IMR-90 (cell line): ENCODE data around the gene GTF2A1L. TPM values are rescaled to one million over a fixed set of nuclear protein-coding genes. Genes with fewer than 3 reads are reported as not detected.

Experiments used
- ATAC-seq: fragments of 200-7000 bp; cut with Tn5 transposase; 2 replicates; pipeline ENCODE4 v1.9.1; 2020; ENCODE audit warnings: low read depth, mild to moderate bottlenecking, moderate library complexity
- BruUV-seq: library from RNA; stranded (reverse); fragments of 400-500 nt; replicated peaks from 2 replicates; lab custom pipeline; 2021; lab: Mats Ljungman, UMichigan
- CTCF ChIA-PET: fragments of 300-600 bp; formaldehyde crosslinking; extraction: SDS; loops from one replicate; lab custom pipeline; 2021; ENCODE audit warnings: antibody characterized with exemption; lab: Yijun Ruan, JAX
- POLR2A ChIA-PET: fragments of 300-600 bp; sonication (Branson Sonifier 250); formaldehyde crosslinking; loops from one replicate; lab custom pipeline; 2022; ENCODE audit warnings: antibody characterized with exemption; ENCODE audit not compliant: unreplicated experiment; lab: Charles Lee
- DNase-seq: peaks from one replicate; pipeline ENCODE4 v3.0.0; 2013
- H2AFZ ChIP-seq: replicated peaks from 2 replicates; pipeline ENCODE3; 2013; ENCODE audit warnings: low read length, mild to moderate bottlenecking; ENCODE audit not compliant: poor library complexity
- H2AK5ac ChIP-seq: 2 replicates; pipeline ENCODE4 v1.6.1; 2013; ENCODE audit warnings: low read depth, low read length, inconsistent platforms
- H2AK9ac ChIP-seq: replicated peaks from 2 replicates; pipeline ENCODE3; 2013; ENCODE audit warnings: mild to moderate bottlenecking, low read depth, low read length, moderate library complexity; ENCODE audit not compliant: poor library complexity
- H2BK120ac ChIP-seq: 2 replicates; pipeline ENCODE4 v1.6.1; 2013; ENCODE audit warnings: low read depth, low read length, inconsistent platforms
- H2BK15ac ChIP-seq: 3 replicates; pipeline ENCODE4 v1.6.1; 2013; ENCODE audit warnings: low read depth, low read length, inconsistent platforms
- H2BK20ac ChIP-seq: 2 replicates; pipeline ENCODE4 v1.6.1; 2013; ENCODE audit warnings: low read depth, mild to moderate bottlenecking, inconsistent platforms, low read length, moderate library complexity
- H2BK5ac ChIP-seq: 2 replicates; pipeline ENCODE4 v1.6.1; 2013; ENCODE audit warnings: mild to moderate bottlenecking, low read depth, low read length, inconsistent platforms; ENCODE audit not compliant: poor library complexity, severe bottlenecking
- H3K14ac ChIP-seq: replicated peaks from 2 replicates; pipeline ENCODE4 v1.6.1; 2013; ENCODE audit warnings: low read depth, low read length, inconsistent platforms
- H3K18ac ChIP-seq: 2 replicates; pipeline ENCODE4 v1.6.1; 2013; ENCODE audit warnings: low read depth, low read length, control low read depth
- H3K23ac ChIP-seq: 2 replicates; pipeline ENCODE4 v1.6.1; 2013; ENCODE audit warnings: low read depth, low read length, inconsistent platforms
- H3K27ac ChIP-seq: 2 replicates; pipeline ENCODE4 v1.5.1; 2013; ENCODE audit warnings: mild to moderate bottlenecking, control low read depth, low read length; ENCODE audit not compliant: insufficient read depth
- H3K27me3 ChIP-seq: 2 replicates; pipeline ENCODE4 v1.6.1; 2013; ENCODE audit warnings: low read length; ENCODE audit not compliant: control insufficient read depth, insufficient read depth
- H3K36me3 ChIP-seq: 2 replicates; pipeline ENCODE4 v1.6.1; 2013; ENCODE audit warnings: low read length, mixed read lengths; ENCODE audit not compliant: control insufficient read depth, insufficient read depth
- H3K4ac ChIP-seq: 2 replicates; pipeline ENCODE4 v1.6.1; 2013; ENCODE audit warnings: low read depth, low read length, inconsistent platforms
- H3K4me1 ChIP-seq: 2 replicates; pipeline ENCODE4 v1.6.1; 2013; ENCODE audit warnings: low read length, mixed read lengths; ENCODE audit not compliant: control insufficient read depth, insufficient read depth
- H3K4me2 ChIP-seq: 2 replicates; pipeline ENCODE4 v1.6.1; 2013; ENCODE audit warnings: low read depth, mild to moderate bottlenecking, control low read depth, low read length, moderate library complexity
- H3K4me3 ChIP-seq: 2 replicates; pipeline ENCODE4 v1.5.1; 2013; ENCODE audit warnings: low read depth, mild to moderate bottlenecking, control low read depth, low read length, moderate library complexity; ENCODE audit not compliant: insufficient read depth
- H3K56ac ChIP-seq: 2 replicates; pipeline ENCODE4 v1.6.1; 2013; ENCODE audit warnings: low read length, inconsistent platforms; ENCODE audit not compliant: insufficient read depth; ENCODE audit errors: extremely low read depth
- H3K79me1 ChIP-seq, 2 experiments: 2 replicates each; pipeline ENCODE4 v1.6.1; 2013; ENCODE audit warnings: low read length in 2 of 2, inconsistent platforms in 1 of 2, low read depth in 1 of 2
- H3K9ac ChIP-seq: 2 replicates; pipeline ENCODE4 v1.6.1; 2013; ENCODE audit warnings: low read depth, low read length, control low read depth
- H3K9me1 ChIP-seq: 2 replicates; pipeline ENCODE4 v1.6.1; 2013; ENCODE audit warnings: low read length, inconsistent platforms; ENCODE audit not compliant: insufficient read depth
- H3K9me3 ChIP-seq: 2 replicates; pipeline ENCODE4 v1.6.1; 2013; ENCODE audit warnings: low read length; ENCODE audit not compliant: control insufficient read depth, insufficient read depth
- H4K20me1 ChIP-seq: 2 replicates; pipeline ENCODE4 v1.6.1; 2013; ENCODE audit warnings: low read length, inconsistent platforms; ENCODE audit not compliant: insufficient read depth
- H4K5ac ChIP-seq: 2 replicates; pipeline ENCODE4 v1.6.1; 2013; ENCODE audit warnings: mild to moderate bottlenecking, low read depth, low read length, control low read depth
- H4K8ac ChIP-seq, 2 experiments: 2 replicates each; pipeline ENCODE4 v1.6.1; 2013; ENCODE audit warnings: low read depth in 2 of 2, low read length in 2 of 2, control low read depth in 1 of 2, inconsistent platforms in 1 of 2
- H4K91ac ChIP-seq: 2 replicates; pipeline ENCODE4 v1.6.1; 2013; ENCODE audit warnings: low read depth, low read length, inconsistent platforms; ENCODE audit not compliant: insufficient read depth
- BHLHE40 ChIP-seq: fragments of 150-350 bp; IDR thresholded peaks from 2 replicates; pipeline ENCODE4 v1.6.1; 2016; ENCODE audit warnings: mild to moderate bottlenecking, low read depth, low read length
- CEBPB ChIP-seq: IDR thresholded peaks from 2 replicates; pipeline ENCODE4 v1.6.1; 2012; ENCODE audit warnings: low read depth, low read length, improper control_type of control experiment
- CHD1 ChIP-seq: IDR thresholded peaks from 2 replicates; pipeline ENCODE4 v1.6.1; 2012; ENCODE audit warnings: low read depth, low read length, improper control_type of control experiment
- CTCF ChIP-seq: conservative IDR thresholded peaks from 2 replicates; pipeline ENCODE4 v1.5.1; 2012; ENCODE audit warnings: mild to moderate bottlenecking, low read depth, low read length, improper control_type of control experiment
- ELK1 ChIP-seq: fragments of 150-350 bp; IDR thresholded peaks from 2 replicates; pipeline ENCODE4 v1.6.1; 2016; ENCODE audit warnings: low read depth, mild to moderate bottlenecking, low read length, moderate library complexity, borderline replicate concordance
- FOS ChIP-seq: fragments of 150-350 bp; IDR thresholded peaks from 2 replicates; pipeline ENCODE4 v1.6.1; 2016; ENCODE audit warnings: low read depth, low read length
- MAFK ChIP-seq: IDR thresholded peaks from 2 replicates; pipeline ENCODE4 v1.6.1; 2012; ENCODE audit warnings: low read depth, low read length, improper control_type of control experiment
- MAZ ChIP-seq: IDR thresholded peaks from 2 replicates; pipeline ENCODE4 v1.6.1; 2012; ENCODE audit warnings: low read depth, mild to moderate bottlenecking, low read length, improper control_type of control experiment, moderate library complexity, borderline replicate concordance
- MXI1 ChIP-seq: IDR thresholded peaks from 2 replicates; pipeline ENCODE4 v1.6.1; 2012; ENCODE audit warnings: low read depth, mild to moderate bottlenecking, low read length, moderate library complexity, borderline replicate concordance
- NFE2L2 ChIP-seq: fragments of 150-350 bp; IDR thresholded peaks from 2 replicates; pipeline ENCODE4 v1.6.1; 2016; ENCODE audit warnings: low read depth, mild to moderate bottlenecking, low read length
- POLR2A ChIP-seq: IDR thresholded peaks from 2 replicates; pipeline ENCODE4 v1.6.1; 2012; ENCODE audit warnings: mild to moderate bottlenecking, low read depth, low read length
- RAD21 ChIP-seq: IDR thresholded peaks from 2 replicates; pipeline ENCODE4 v1.6.1; 2012; ENCODE audit warnings: low read length, improper control_type of control experiment
- RCOR1 ChIP-seq: IDR thresholded peaks from 2 replicates; pipeline ENCODE4 v1.6.1; 2012; ENCODE audit warnings: mild to moderate bottlenecking, low read length, improper control_type of control experiment; ENCODE audit not compliant: insufficient replicate concordance
- RFX5 ChIP-seq: IDR thresholded peaks from 2 replicates; pipeline ENCODE4 v1.8.0; 2012; ENCODE audit warnings: low read depth, mild to moderate bottlenecking, low read length, moderate library complexity
- SMC3 ChIP-seq: fragments of 150-350 bp; IDR thresholded peaks from 2 replicates; pipeline ENCODE4 v1.6.1; 2016; ENCODE audit warnings: low read depth, mild to moderate bottlenecking, antibody characterized with exemption, low read length, moderate library complexity
- USF2 ChIP-seq: fragments of 150-350 bp; IDR thresholded peaks from 2 replicates; pipeline ENCODE4 v1.6.1; 2017; ENCODE audit warnings: mild to moderate bottlenecking, antibody characterized with exemption, low read length, low read depth
- WGBS, 2 experiments: methylation state at CpG; one replicate each; pipeline versions ENCODE4 v1.1.5 to v1.1.7; 2013; ENCODE audit warnings: missing lambda C conversion rate in 2 of 2; ENCODE audit not compliant: insufficient read length in 1 of 2; ENCODE audit errors: extremely low coverage in 2 of 2; 5-methylcytosine and 5-hydroxymethylcytosine counted together
- dilution Hi-C: fragments of 300-500 bp; cut with HindIII; formaldehyde crosslinking; loops from one replicate; pipeline ENCODE4 v1.14.3; 2018; ENCODE audit warnings: low sequenced_read_pairs; ENCODE audit not compliant: unreplicated experiment
- in situ Hi-C: fragments of 300-500 bp; cut with MboI; formaldehyde crosslinking; loops from 3 replicates; pipeline ENCODE4 v1.14.3; 2019; ENCODE audit warnings: low sequenced_read_pairs, inconsistent platforms, mixed read lengths
- intact Hi-C: fragments of 100-400 bp; cut with micrococcal nuclease; formaldehyde crosslinking; loops from 2 replicates; pipeline ENCODE4 v1.10.0; 2022
- polyA plus RNA-seq, 3 experiments: library from polyadenylated mRNA; depleted of rRNA; stranded (reverse); fragments of >200 nt; gene quantifications; 2 replicates each; pipeline ENCODE4 v1.2.3, GENCODE V29; 2012; ENCODE audit warnings: low replicate concordance in 1 of 3
- total RNA-seq: library from RNA; depleted of rRNA; stranded (reverse); fragments of >200 nt; gene quantifications from 2 replicates; pipeline ENCODE4 v1.2.3, GENCODE V29; 2012

The GTF2A1L gene
- total and polyA plus RNA-seq, 2 of the 4 experiments (the other 2 are of a cell fraction) = not detected

- Histone ChIP-seq H2BK120ac (no peak overlapping the region), H3K9me1 (peaks cover 4% of the 10 kb centered on the region), H3K23ac (no peak overlapping the region), H4K20me1 (no peaks in the 10 kb centered on the region), H3K18ac (no peak overlapping the region), H3K4ac (no peak overlapping the region), H3K36me3 (no peaks in the 10 kb centered on the region), H3K27me3 (no peaks in the 10 kb centered on the region), H2BK5ac (no peak overlapping the region), H3K4me2 (no peak overlapping the region), H2BK20ac (no peak overlapping the region), H3K14ac (no peak overlapping the region), H3K79me1 (no peaks in the 10 kb centered on the region; a peak in 1 of 4 replicates), H3K4me1 (no peaks in the 10 kb centered on the region), H2AFZ (no peak overlapping the region), H3K9ac (no peak overlapping the region), H2AK9ac (peak overlapping the region; percentile 52), H2BK15ac (no peak overlapping the region), H3K9me3 (no peaks in the 10 kb centered on the region), H4K8ac (no peak overlapping the region), H2AK5ac (0 out of 2 replicates have a peak overlapping the region, but pooled peaks have one; percentile 6), H3K56ac (no peak overlapping the region), H3K4me3 (no peak overlapping the region), H4K91ac (no peak overlapping the region), H3K27ac (no peak overlapping the region), H4K5ac (no peak overlapping the region)
- dilution Hi-C loops = no loop called here
- ChIA-PET POLR2A (no interaction called here), CTCF (no interaction called here)
- no CpG with 5 or more reads among the region's 5 CpGs for WGBS, 2 experiments
- DNase-seq (no peak), ATAC-seq (no peak)
- TF ChIP-seq BHLHE40 (no peak), MAZ (no peak), MXI1 (no peak), RCOR1 (no peak), CHD1 (no peak), USF2 (no peak), CEBPB (no peak), ELK1 (no peak), NFE2L2 (no peak), SMC3 (no peak), CTCF (no peak), RAD21 (no peak), RFX5 (no peak), FOS (no peak), MAFK (no peak), POLR2A (no peak)
- intact Hi-C loops = no loop called here
- in situ Hi-C loops = no loop called here
- no TSS peak for BruUV-seq
Observed at GRCh38 chr2:48572816-48573215, 44.8 kb upstream of the GTF2A1L start.
